SU-DHL-6 (cell line): ENCODE measurements around the gene CDC42EP5.

ENCODE experiments used
- H2AFZ ChIP-seq: fragments of 200-600 bp; sonication (generic); 2 replicates; pipeline ENCODE4 v1.6.1; 2014; ENCODE audit warnings: low read depth, mild to moderate bottlenecking, moderate library complexity, mixed read lengths, antibody characterized with exemption, low read length; ENCODE audit not compliant: severe bottlenecking
- H3F3A ChIP-seq: fragments of 200-600 bp; shearing (Covaris generic); 2 replicates; pipeline ENCODE4 v1.6.0; 2016; ENCODE audit warnings: antibody characterized with exemption, mild to moderate bottlenecking; ENCODE audit not compliant: insufficient read depth
- H3K27ac ChIP-seq: fragments of 200-600 bp; sonication (generic); 2 replicates; pipeline ENCODE4 v1.5.1; 2016; ENCODE audit warnings: low read depth, mild to moderate bottlenecking, low read length, moderate library complexity, mixed read lengths
- H3K27me3 ChIP-seq: fragments of 200-600 bp; sonication (generic), shearing (Covaris generic); 2 replicates; pipeline ENCODE4 v1.6.0; 2014; ENCODE audit warnings: mild to moderate bottlenecking, low read length
- H3K36me3 ChIP-seq: fragments of 200-600 bp; sonication (generic); 2 replicates; pipeline ENCODE4 v1.6.1; 2014; ENCODE audit warnings: mild to moderate bottlenecking, low read length, mixed read lengths
- H3K4me2 ChIP-seq: fragments of 300-600, 200-600 bp; shearing (Covaris generic), sonication (generic); 2 replicates; pipeline ENCODE4 v1.6.0; 2014; ENCODE audit warnings: low read length, low read depth, mild to moderate bottlenecking; ENCODE audit not compliant: poor library complexity, severe bottlenecking
- H3K4me3 ChIP-seq: fragments of 200-600 bp; sonication (generic); 2 replicates; pipeline ENCODE4 v1.5.1; 2014; ENCODE audit warnings: antibody characterized with exemption, low read length, mild to moderate bottlenecking, mixed read lengths; ENCODE audit not compliant: insufficient read depth, poor library complexity, severe bottlenecking
- H3K79me2 ChIP-seq: fragments of 200-600 bp; sonication (generic); 2 replicates; pipeline ENCODE4 v1.6.1; 2014; ENCODE audit warnings: mild to moderate bottlenecking, low read length, moderate library complexity; ENCODE audit not compliant: insufficient read depth
- H3K9ac ChIP-seq: fragments of 200-600 bp; sonication (generic); 2 replicates; pipeline ENCODE4 v1.7.0; 2014; ENCODE audit warnings: mild to moderate bottlenecking, low read length
- H3K9me2 ChIP-seq: fragments of 200-600 bp; sonication (generic); replicated peaks from 2 replicates; pipeline ENCODE4 v1.6.1; 2014; ENCODE audit warnings: low read length; ENCODE audit not compliant: insufficient read depth
- H3K9me3 ChIP-seq: fragments of 200-600 bp; sonication (generic); 2 replicates; pipeline ENCODE4 v1.6.1; 2014; ENCODE audit warnings: low read length, mixed read lengths; ENCODE audit not compliant: insufficient read depth
- H4K20me1 ChIP-seq: fragments of 200-600 bp; sonication (generic); 2 replicates; pipeline ENCODE4 v1.6.1; 2014; ENCODE audit warnings: low read depth, mild to moderate bottlenecking, antibody characterized with exemption, low read length, moderate library complexity, mixed read lengths
- EZH2phosphoT487 ChIP-seq: fragments of 200-600 bp; sonication (generic), shearing (Covaris generic); conservative IDR thresholded peaks from 2 replicates; pipeline ENCODE4 v1.6.1; 2018; ENCODE audit warnings: mild to moderate bottlenecking, antibody characterized with exemption, low read length, moderate library complexity, mixed read lengths
- TF ChIP-seq, protein P1 (sequence below): fragments of 200-600 bp; sonication (generic); IDR thresholded peaks from one replicate; pipeline ENCODE4 v1.5.1; 2017; ENCODE audit warnings: antibody characterized with exemption, mild to moderate bottlenecking, low read length, moderate library complexity; ENCODE audit not compliant: insufficient read depth, poor library complexity, severe bottlenecking

The CDC42EP5 gene

DNA sequence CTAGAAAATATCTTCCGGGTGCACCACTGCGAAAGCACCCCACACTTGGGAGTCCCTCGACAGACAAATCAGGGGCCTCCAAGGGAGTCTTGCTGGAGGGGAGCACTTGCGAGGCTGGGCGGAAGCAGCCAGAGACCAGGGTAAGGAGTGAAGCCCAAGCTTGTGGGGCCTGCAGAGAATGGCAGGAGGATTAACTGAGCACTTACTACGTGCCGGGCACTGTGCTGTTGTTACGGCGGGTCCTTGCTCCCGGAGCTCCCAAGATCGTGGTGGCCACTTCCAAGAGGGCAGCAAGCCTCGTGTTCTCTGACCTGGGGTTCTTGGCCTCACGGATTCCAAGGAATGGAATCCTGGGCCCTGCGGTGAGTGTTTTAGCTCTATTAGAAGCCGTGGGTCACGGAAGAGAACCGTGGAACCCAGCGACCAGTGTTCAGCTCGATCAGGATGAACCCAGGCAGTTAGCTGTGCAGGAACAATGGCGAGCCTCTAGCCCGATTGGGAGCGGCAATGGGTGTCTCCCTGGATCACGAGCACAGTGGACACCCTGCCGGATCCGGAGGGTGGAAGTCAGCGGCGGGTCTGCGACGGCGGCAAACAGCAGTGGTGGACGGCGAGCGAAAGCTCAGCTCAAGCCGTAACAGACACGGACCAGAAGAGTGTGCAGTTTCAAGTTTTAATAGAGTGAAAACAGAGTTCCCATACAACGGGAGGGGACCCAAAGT lies 48.3 kb downstream of the CDC42EP5 start:
- Histone ChIP-seq H3F3A (no peaks in the 10 kb centered on the region), H3K27ac (no peak overlapping the region), H4K20me1 (no peaks in the 10 kb centered on the region), H3K4me2 (no peak overlapping the region), H3K9ac (no peak overlapping the region), H2AFZ (no peak overlapping the region), H3K4me3 (no peak overlapping the region), H3K9me3 (no peaks in the 10 kb centered on the region), H3K36me3 (no peaks in the 10 kb centered on the region), H3K9me2 (no peaks in the 10 kb centered on the region), H3K27me3 (no peaks in the 10 kb centered on the region), H3K79me2 (no peaks in the 10 kb centered on the region)
- TF ChIP-seq, protein P1, sequence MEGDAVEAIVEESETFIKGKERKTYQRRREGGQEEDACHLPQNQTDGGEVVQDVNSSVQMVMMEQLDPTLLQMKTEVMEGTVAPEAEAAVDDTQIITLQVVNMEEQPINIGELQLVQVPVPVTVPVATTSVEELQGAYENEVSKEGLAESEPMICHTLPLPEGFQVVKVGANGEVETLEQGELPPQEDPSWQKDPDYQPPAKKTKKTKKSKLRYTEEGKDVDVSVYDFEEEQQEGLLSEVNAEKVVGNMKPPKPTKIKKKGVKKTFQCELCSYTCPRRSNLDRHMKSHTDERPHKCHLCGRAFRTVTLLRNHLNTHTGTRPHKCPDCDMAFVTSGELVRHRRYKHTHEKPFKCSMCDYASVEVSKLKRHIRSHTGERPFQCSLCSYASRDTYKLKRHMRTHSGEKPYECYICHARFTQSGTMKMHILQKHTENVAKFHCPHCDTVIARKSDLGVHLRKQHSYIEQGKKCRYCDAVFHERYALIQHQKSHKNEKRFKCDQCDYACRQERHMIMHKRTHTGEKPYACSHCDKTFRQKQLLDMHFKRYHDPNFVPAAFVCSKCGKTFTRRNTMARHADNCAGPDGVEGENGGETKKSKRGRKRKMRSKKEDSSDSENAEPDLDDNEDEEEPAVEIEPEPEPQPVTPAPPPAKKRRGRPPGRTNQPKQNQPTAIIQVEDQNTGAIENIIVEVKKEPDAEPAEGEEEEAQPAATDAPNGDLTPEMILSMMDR = no peak

DNA sequence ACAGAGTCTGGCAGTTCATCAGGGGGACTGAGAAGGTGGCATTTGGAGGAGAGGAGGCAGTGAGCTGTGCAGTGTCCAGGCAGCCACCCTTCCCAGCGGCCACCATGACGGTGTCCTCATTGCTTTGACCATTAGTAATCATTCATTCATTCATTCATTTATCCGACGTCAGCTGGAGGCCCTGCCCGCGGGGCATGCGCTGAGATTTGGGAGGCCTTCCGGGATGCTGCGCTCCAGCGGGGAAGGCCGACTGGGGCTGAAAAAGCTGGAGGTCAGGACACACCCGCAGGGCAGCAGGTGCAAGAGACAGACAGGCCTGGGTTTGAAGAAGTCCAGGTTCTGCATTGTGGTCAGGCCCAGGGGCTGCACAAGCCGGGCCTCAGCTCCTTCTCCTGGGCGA lies 48.9 kb downstream of the CDC42EP5 start:
- H4K20me1 ChIP-seq = no peaks in the 10 kb centered on the region
- no peaks in the 10 kb centered on the region for H3K27me3 ChIP-seq
- no peak overlapping the region for H3K4me3 ChIP-seq
- no peaks in the 10 kb centered on the region for H3K79me2 ChIP-seq
- no peaks in the 10 kb centered on the region for H3K36me3 ChIP-seq
- H3F3A ChIP-seq = no peaks in the 10 kb centered on the region
- no peak overlapping the region for H3K27ac ChIP-seq
- H3K4me2 ChIP-seq = no peak overlapping the region
- no peak for TF ChIP-seq EZH2phosphoT487
- TF ChIP-seq, protein P1 = no peak
- H2AFZ ChIP-seq = no peak overlapping the region
- no peak overlapping the region for H3K9ac ChIP-seq
- H3K9me3 ChIP-seq = no peaks in the 10 kb centered on the region
- no peaks in the 10 kb centered on the region for H3K9me2 ChIP-seq

DNA sequence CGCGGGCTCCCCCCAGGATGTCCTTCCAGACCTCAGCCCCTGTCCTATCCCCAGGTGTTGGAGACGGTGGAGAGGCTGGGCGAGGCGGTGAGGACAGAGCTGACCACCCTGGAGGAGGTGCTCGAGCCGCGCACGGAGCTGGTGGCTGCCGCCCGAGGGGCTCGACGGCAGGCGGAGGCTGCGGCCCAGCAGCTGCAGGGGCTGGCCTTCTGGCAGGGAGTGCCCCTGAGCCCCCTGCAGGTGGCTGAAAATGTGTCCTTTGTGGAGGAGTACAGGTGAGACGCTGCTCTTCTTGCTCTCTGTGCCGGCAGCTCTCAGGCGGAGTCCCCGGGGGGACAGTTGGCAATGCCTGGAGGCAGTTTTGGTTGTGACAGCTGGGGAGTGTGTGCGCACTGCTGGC lies 51.0 kb downstream of the CDC42EP5 start:
- H3K27ac ChIP-seq = no peak overlapping the region
- H3K27me3 ChIP-seq = no peaks in the 10 kb centered on the region
- H3K9ac ChIP-seq = no peak overlapping the region
- H3K4me2 ChIP-seq = no peak overlapping the region
- no peaks in the 10 kb centered on the region for H4K20me1 ChIP-seq
- H2AFZ ChIP-seq = no peak overlapping the region
- no peaks in the 10 kb centered on the region for H3K36me3 ChIP-seq
- TF ChIP-seq, protein P1 = no peak
- TF ChIP-seq EZH2phosphoT487 = no peak
- no peaks in the 10 kb centered on the region for H3K9me2 ChIP-seq
- H3K4me3 ChIP-seq = no peak overlapping the region
- H3F3A ChIP-seq = no peaks in the 10 kb centered on the region
- no peaks in the 10 kb centered on the region for H3K9me3 ChIP-seq
- H3K79me2 ChIP-seq = no peaks in the 10 kb centered on the region
